Measurements from ENCODE around the gene KIAA1217. TPM values are rescaled to one million over a fixed set of nuclear protein-coding genes. Genes with fewer than 3 reads are reported as not detected.

Gene KIAA1217
- polyA plus RNA-seq, 3 donors: 73.9 to 84.0 (median 74.2) TPM

DNA sequence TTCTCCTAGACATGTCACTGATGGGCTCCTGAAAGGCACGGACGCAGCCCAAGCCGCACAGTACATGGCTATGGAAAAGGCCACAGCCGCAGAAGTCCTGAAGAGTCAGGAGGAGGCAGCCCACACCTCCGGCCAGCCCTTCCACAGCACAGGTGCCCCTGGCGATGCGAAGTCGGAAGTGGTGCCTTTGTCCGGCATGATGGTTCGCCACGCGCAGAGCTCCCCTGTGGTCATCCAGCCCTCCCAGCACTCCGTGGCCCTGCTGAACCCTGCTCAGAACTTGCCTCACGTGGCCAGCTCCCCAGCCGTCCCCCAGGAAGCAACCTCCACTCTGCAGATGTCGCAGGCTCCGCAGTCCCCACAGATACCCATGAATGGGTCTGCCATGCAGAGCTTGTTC, 315.4 kb downstream of the KIAA1217 start:
- DNase-seq (ENCODE audit: low read depth in 3 of 3, low spot score in 2 of 3): no peak

GRCh38 chr10:24526085-24526649, 317.2 kb downstream of the KIAA1217 start:
- no peak for DNase-seq (ENCODE audit: low read depth in 3 of 3, low spot score in 2 of 3)

- no peak for DNase-seq (ENCODE audit: low read depth in 3 of 3, low spot score in 2 of 3)
Measured at GRCh38 chr10:24528946-24529345, 320.0 kb downstream of the KIAA1217 start.

- no peak for DNase-seq (ENCODE audit: low read depth in 3 of 3, low spot score in 2 of 3)
Measured at GRCh38 chr10:24531439-24531838, 322.5 kb downstream of the KIAA1217 start.

DNA sequence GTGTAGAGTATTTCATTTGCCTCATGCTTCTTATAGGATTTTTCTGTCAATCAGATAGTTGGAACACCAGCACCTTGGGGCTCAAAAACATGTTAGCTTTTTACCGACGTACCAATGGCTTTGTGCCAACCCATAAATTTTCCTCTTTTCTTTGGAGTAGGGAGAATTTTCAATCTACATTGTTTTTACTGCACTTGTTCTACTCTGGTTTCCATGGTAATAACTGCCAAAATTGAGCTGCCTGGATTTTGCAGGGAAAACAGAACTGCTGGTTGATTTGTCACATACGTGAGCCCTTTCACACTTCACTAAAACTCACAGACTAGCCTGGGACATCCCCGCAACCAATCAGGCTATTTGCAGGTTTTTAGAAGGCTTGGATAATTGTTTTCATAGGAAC, 325.0 kb downstream of the KIAA1217 start:
- DNase-seq (ENCODE audit: low read depth in 3 of 3, low spot score in 2 of 3): no peak

GRCh38 chr10:24536636-24537035, 327.7 kb downstream of the KIAA1217 start:
- DNase-seq (ENCODE audit: low read depth in 3 of 3, low spot score in 2 of 3): no peak

DNA sequence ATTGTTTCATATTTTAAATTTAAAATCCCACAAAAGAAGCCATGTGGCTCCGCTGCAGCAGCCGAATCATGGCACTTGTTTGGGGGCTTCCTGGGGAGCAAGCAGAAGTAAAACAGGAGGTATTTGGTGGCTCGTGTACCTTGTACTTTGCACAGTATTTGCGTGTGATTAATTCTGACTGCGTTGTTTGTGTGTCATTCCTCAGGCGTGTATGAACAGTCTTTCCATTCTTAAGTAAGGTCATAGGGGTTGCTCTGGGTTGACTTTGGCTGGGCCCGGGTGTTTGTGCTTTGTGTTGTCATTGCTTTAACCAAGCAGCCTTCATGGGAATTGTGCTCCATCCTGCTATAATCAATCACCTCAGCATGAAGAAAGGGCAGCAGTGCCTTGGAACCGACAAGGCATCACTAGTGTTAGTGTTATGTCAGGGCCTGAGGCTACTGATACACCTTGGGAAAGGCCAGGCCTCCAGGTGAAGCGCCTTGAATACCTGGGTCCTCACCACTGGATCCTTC, 332.4 kb downstream of the KIAA1217 start:
- DNase-seq (ENCODE audit: low read depth in 3 of 3, low spot score in 2 of 3): no peak

DNA sequence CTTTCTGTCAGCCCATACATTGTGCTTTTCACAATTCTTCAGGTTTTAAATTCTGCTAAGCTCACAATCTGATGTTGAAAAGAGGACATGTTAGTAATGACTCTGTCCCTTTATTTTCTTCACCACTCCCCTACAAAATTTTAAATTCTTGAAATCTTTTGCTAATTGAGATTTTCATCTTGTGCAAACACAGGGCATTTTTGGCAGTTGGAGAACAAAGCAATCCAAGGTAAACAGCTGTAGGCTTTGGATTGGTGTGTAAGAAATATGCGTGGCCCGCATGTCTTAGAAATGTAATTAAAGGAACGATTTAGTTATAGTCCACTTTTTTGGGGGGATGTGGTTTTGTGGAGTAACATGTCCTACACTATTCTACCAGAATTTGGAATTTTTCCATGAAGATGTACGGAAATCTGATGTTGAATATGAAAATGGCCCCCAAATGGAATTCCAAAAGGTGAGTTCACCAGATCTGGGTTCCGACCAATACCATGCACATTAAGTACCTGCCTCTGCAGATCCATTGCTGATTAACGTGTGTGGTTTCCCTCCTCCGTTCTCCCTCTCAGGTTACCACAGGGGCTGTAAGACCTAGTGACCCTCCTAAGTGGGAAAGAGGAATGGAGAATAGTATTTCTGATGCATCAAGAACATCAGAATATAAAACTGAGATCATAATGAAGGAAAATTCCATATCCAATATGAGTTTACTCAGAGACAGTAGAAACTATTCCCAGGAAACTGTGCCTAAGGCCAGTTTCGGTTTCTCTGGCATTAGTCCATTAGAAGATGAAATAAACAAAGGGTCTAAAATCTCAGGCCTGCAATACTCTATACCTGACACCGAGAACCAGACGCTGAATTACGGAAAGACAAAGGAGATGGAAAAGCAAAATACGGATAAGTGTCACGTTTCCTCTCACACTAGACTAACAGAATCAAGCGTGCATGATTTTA, 333.7 kb downstream of the KIAA1217 start:
- DNase-seq (ENCODE audit: low read depth in 3 of 3, low spot score in 2 of 3): no peak

DNA sequence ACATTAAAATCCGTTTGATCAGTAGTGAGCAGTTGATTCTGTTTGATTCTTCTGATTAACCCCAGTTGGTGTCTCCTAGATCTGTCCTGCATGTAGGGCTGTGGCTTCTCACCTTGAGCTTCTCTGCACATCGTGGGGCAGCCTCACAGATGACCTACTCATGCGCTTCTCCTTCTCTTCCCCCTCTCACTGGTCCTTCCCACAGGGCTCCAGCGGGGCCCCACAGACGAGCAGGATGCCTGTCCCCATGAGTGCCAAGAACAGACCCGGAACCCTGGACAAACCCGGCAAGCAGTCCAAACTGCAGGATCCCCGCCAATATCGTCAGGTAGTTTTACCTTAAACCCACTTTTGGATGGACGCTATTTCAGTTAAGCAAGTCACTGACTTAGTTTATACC, 335.8 kb downstream of the KIAA1217 start:
- DNase-seq (ENCODE audit: low read depth in 3 of 3, low spot score in 2 of 3): no peak

DNA sequence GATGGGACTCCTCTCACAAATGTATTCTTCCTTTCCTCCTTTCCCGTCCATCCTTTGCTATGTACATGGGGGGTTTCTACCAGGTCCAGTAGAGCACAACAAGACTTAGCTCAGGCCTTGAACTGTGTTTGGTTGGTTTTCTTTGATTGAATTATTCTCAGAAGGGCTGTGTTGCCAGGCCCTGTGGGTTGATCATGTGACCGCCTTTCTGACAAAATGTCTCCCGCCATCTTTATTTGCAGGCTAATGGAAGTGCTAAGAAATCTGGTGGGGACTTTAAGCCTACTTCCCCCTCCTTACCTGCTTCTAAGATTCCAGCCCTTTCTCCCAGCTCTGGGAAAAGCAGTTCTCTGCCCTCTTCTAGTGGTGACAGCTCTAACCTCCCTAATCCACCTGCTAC, 336.6 kb downstream of the KIAA1217 start:
- DNase-seq (ENCODE audit: low read depth in 3 of 3, low spot score in 2 of 3): no peak

GRCh38 chr10:24550680-24551079, 341.7 kb downstream of the KIAA1217 start:
- DNase-seq (ENCODE audit: low read depth in 3 of 3, low spot score in 2 of 3): no peak

GRCh38 chr10:24551161-24551560, 342.2 kb downstream of the KIAA1217 start:
- DNase-seq (ENCODE audit: low read depth in 3 of 3, low spot score in 2 of 3): no peak

GRCh38 chr10:24552346-24553016, 343.5 kb downstream of the KIAA1217 start:
- DNase-seq (ENCODE audit: low read depth in 3 of 3, low spot score in 2 of 3): no peak

- no peak for DNase-seq (ENCODE audit: low read depth in 3 of 3, low spot score in 2 of 3)
Measured at GRCh38 chr10:24553051-24553612, 344.2 kb downstream of the KIAA1217 start.

DNA sequence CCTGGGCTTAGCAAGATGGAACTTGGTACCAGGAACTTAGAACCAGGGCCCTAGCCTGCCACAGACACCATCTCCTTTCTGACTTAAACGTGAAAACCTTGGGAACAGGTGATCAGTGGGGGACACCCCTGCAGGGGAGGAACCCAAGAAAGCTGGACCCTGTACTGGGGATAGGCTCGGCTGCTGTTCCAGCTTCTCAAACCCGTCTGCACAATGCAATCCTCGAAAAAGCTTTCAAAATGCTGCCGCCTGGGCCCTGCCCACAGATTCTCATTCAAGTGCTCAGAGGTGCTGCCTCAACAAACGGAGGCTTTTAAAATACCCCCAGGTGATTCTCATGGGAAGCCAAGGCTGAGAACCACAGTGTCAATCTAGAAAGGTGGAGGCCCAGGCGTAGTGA, 345.1 kb downstream of the KIAA1217 start:
- DNase-seq (ENCODE audit: low read depth in 3 of 3, low spot score in 2 of 3): no peak

- DNase-seq (ENCODE audit: low read depth in 3 of 3, low spot score in 2 of 3): no peak
Measured at GRCh38 chr10:24556126-24556749, 347.3 kb downstream of the KIAA1217 start.

DNA sequence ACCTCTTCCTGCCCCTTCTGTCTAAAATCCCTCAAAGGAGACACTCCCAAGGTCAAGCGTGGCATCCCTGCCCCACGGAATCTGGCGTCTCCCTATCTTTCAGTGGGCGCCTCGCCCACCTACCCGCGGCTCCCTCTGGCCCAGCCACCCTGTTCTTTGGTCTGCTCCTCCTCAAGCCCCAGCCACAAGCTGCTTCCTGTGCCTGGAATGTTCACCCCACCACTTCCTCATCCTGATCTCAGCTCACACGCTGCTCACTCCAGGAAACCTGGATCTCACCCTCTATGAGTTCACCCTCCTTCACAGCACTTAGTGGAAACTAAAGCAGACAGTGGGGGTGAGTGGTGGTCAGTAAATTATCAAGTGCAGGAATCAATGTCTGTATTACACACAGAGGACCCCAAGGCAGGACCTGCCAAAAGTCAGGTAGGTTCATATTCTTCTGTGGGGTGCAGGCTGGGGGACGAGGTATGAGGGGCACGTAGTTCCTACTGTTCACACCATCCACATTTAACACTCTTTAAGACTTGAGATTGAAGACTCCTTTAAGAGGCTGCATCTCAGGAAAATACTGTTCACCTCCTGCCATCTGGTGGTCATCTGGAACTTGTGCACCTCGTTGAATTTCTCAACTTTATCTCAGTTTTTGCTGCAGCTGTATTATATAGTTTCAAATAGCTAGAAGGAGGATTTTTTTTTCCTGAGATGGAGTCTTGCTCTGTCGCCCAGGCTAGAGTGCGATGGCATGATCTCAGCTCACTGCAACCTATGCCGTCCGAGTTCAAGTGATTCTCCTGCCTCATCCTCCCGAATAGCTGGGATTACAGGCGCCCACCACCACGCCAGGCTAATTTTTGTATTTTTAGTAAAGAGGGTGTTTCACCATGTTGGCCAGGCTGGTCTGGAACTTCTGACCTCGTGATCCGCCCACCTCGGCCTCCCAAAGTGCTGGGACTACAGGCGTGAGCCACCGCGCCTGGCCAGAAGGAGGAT, 348.1 kb downstream of the KIAA1217 start:
- peak; percentile 16 to 58 (median 47) for DNase-seq (ENCODE audit: low read depth in 3 of 3, low spot score in 2 of 3)

GRCh38 chr10:24561453-24561852, 352.5 kb downstream of the KIAA1217 start:
- DNase-seq (ENCODE audit: low read depth in 3 of 3, low spot score in 2 of 3): peak in 1 of 3 donors; percentile 21

DNA sequence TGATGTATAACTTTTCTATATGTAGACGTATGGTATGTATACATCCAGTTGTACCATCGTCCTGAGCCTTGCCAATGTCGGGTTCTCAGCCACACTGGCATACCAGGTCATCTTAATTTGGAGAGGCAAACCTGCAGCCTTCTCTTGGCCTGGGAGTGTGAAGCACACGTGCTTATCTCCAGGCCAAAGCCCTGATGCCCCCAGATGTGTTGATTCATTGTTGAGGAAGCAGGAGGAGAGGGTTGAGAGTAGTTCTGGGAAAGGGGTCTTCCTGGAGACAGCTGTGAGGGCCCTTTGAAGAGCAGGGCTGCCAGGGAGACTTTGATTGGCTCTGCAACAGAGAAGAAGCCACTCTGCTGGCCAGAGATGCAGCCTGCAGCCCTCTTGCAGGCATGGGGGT, 359.1 kb downstream of the KIAA1217 start:
- DNase-seq (ENCODE audit: low read depth in 3 of 3, low spot score in 2 of 3): no peak
